GM23248 (cell line): ENCODE results near the gene RNF217.

Source experiments
- EZH2 ChIP-seq: fragments of 200-600 bp; sonication (generic); IDR thresholded peaks from 2 replicates; pipeline ENCODE4 v1.6.1; 2018; ENCODE audit warnings: antibody characterized with exemption, mild to moderate bottlenecking; ENCODE audit not compliant: insufficient read depth, poor library complexity, severe bottlenecking
- EZH2phosphoT487 ChIP-seq: fragments of 200-600 bp; sonication (generic); IDR thresholded peaks from 2 replicates; pipeline ENCODE4 v1.6.1; 2018; ENCODE audit warnings: antibody characterized with exemption, moderate library complexity, mild to moderate bottlenecking, low read depth; ENCODE audit not compliant: insufficient read depth

DNA sequence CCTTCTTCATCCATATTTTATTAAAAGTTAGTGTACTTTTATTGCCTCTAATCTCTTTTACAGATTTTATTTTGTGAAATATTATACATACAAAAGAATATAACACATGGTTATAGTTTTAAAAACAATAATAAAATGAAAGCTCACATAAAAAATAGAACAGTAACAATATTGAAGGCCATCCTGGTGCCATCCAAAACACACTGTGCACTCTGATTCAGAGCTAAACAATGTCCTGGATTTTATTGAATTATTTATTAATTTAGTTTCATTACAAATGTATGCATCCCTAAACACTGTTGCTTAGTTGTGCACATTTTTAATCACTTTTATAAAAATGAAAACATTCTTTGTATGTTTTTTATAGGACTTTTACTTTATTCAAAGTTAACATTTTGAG, 32.9 kb downstream of the RNF217 start:
- TF ChIP-seq EZH2 = no peak
- TF ChIP-seq EZH2phosphoT487 = no peak
